GM12878 (cell line): ENCODE measurements around the gene MTAP. TPM values are rescaled to one million over a fixed set of nuclear protein-coding genes. Genes with fewer than 3 reads are reported as not detected.

ENCODE experiments used
- ATF2 ChIP-seq: IDR thresholded peaks from 2 replicates; pipeline ENCODE4 v1.6.1; 2012; ENCODE audit warnings: low read length, inconsistent platforms
- BACH1 ChIP-seq: fragments of 450-650 bp; IDR thresholded peaks from 2 replicates; pipeline ENCODE4 v1.6.1; 2017; ENCODE audit warnings: mild to moderate bottlenecking, borderline replicate concordance
- BHLHE40 ChIP-seq, 2 experiments: fragments of 450-650 bp in 1 of 2; IDR thresholded peaks; 2 replicates each; pipeline ENCODE4 v1.6.1; 2011 to 2017; ENCODE audit warnings: low read depth in 2 of 2, borderline replicate concordance in 1 of 2, improper control_type of control experiment in 1 of 2, low read length in 1 of 2, mild to moderate bottlenecking in 1 of 2
- CREB1 ChIP-seq: IDR thresholded peaks from 2 replicates; pipeline ENCODE4 v1.6.1; 2012; ENCODE audit warnings: low read depth, mild to moderate bottlenecking, inconsistent platforms
- CREM ChIP-seq: IDR thresholded peaks from 2 replicates; pipeline ENCODE4 v1.6.1; 2014; ENCODE audit warnings: antibody characterized with exemption, low read depth
- DPF2 ChIP-seq: fragments of 450-650 bp; IDR thresholded peaks from 2 replicates; pipeline ENCODE4 v1.6.1; 2017; ENCODE audit warnings: mild to moderate bottlenecking
- EP300 ChIP-seq, 2 experiments: fragments of 150-350 bp in 1 of 2; IDR thresholded peaks; 2 replicates each; pipeline ENCODE4 v1.6.1; 2011 to 2012; ENCODE audit warnings: low read depth in 2 of 2, low read length in 2 of 2, borderline replicate concordance in 1 of 2, improper control_type of control experiment in 1 of 2, inconsistent platforms in 1 of 2; ENCODE audit not compliant: control insufficient read depth in 1 of 2
- FOXM1 ChIP-seq: IDR thresholded peaks from 2 replicates; pipeline ENCODE4 v1.6.1; 2012; ENCODE audit warnings: low read depth, mild to moderate bottlenecking, inconsistent platforms, low read length, moderate library complexity
- HDAC2 ChIP-seq: fragments of 200-600 bp; sonication (generic); IDR thresholded peaks from 2 replicates; pipeline ENCODE4 v1.6.1; 2017
- HSF1 ChIP-seq: fragments of 150-350 bp; IDR thresholded peaks from 2 replicates; pipeline ENCODE4 v1.6.1; 2014; ENCODE audit warnings: mild to moderate bottlenecking, low read depth, low read length
- IRF3 ChIP-seq: fragments of 450-650 bp; IDR thresholded peaks from 2 replicates; pipeline ENCODE4 v1.6.1; 2014; ENCODE audit warnings: mild to moderate bottlenecking
- JUNB ChIP-seq: IDR thresholded peaks from 2 replicates; pipeline ENCODE4 v1.6.1; 2016; ENCODE audit warnings: antibody characterized with exemption, mild to moderate bottlenecking
- LARP7 ChIP-seq: fragments of 450-650 bp; IDR thresholded peaks from 2 replicates; pipeline ENCODE4 v1.6.1; 2017; ENCODE audit warnings: mild to moderate bottlenecking
- MEF2B ChIP-seq: fragments of 450-650 bp; IDR thresholded peaks from 2 replicates; pipeline ENCODE4 v1.6.1; 2018; ENCODE audit warnings: mild to moderate bottlenecking, moderate library complexity; ENCODE audit not compliant: partially characterized antibody, poor library complexity, severe bottlenecking
- MTA2 ChIP-seq: fragments of 450-650 bp; IDR thresholded peaks from 2 replicates; pipeline ENCODE4 v1.6.1; 2016; ENCODE audit warnings: low read depth, mild to moderate bottlenecking, moderate library complexity
- MTA3 ChIP-seq: IDR thresholded peaks from 2 replicates; pipeline ENCODE4 v1.6.1; 2012; ENCODE audit warnings: low read length, inconsistent platforms, borderline replicate concordance
- NFIC ChIP-seq: IDR thresholded peaks from 2 replicates; pipeline ENCODE4 v1.6.1; 2012; ENCODE audit warnings: low read depth, mild to moderate bottlenecking, inconsistent platforms, low read length, moderate library complexity
- NFXL1 ChIP-seq: fragments of 450-650 bp; IDR thresholded peaks from 2 replicates; pipeline ENCODE4 v1.6.1; 2017; ENCODE audit warnings: antibody characterized with exemption, mild to moderate bottlenecking, borderline replicate concordance
- NFYA ChIP-seq: IDR thresholded peaks from 2 replicates; pipeline ENCODE4 v1.6.1; 2011; ENCODE audit warnings: low read depth, mild to moderate bottlenecking, low read length, improper control_type of control experiment, borderline replicate concordance
- NR2C1 ChIP-seq: fragments of 450-650 bp; IDR thresholded peaks from 2 replicates; pipeline ENCODE4 v1.6.1; 2017; ENCODE audit warnings: antibody characterized with exemption, mild to moderate bottlenecking, moderate library complexity
- PAX5 ChIP-seq: IDR thresholded peaks from 2 replicates; pipeline ENCODE4 v1.6.1; 2011; ENCODE audit warnings: low read depth, low read length, borderline replicate concordance
- PAX8 ChIP-seq: fragments of 450-650 bp; IDR thresholded peaks from 2 replicates; pipeline ENCODE4 v1.6.1; 2017; ENCODE audit warnings: mild to moderate bottlenecking, moderate library complexity
- RBBP5 ChIP-seq: fragments of 200-600 bp; sonication (generic); conservative IDR thresholded peaks from 2 replicates; pipeline ENCODE4 v1.6.1; 2016
- RELA ChIP-seq: fragments of 450-650 bp; IDR thresholded peaks from 2 replicates; pipeline ENCODE4 v1.8.0; 2014; ENCODE audit warnings: borderline replicate concordance; ENCODE audit not compliant: partially characterized antibody
- RUNX3 ChIP-seq: IDR thresholded peaks from 2 replicates; pipeline ENCODE4 v1.6.1; 2012; ENCODE audit warnings: low read length, inconsistent platforms
- TCF3 ChIP-seq: IDR thresholded peaks from 2 replicates; pipeline ENCODE4 v1.6.1; 2012; ENCODE audit warnings: low read depth, mild to moderate bottlenecking, low read length, borderline replicate concordance; ENCODE audit not compliant: insufficient read depth
- YY1 ChIP-seq: IDR thresholded peaks from 2 replicates; pipeline ENCODE4 v1.6.1; 2011; ENCODE audit warnings: low read depth, mild to moderate bottlenecking, low read length
- ZNF207 ChIP-seq: fragments of 450-650 bp; IDR thresholded peaks from 2 replicates; pipeline ENCODE4 v1.6.1; 2014; ENCODE audit warnings: antibody characterized with exemption, mild to moderate bottlenecking, borderline replicate concordance
- polyA plus RNA-seq, 11 experiments: library from polyadenylated mRNA; depleted of rRNA in 4 of 11; unstranded in 6 of 11; stranded (reverse) in 5 of 11; fragments of >200 nt; fragmentation: Nextera tagmentation in 4 of 11; fragmentation: Illumina TruSeq in 1 of 11; extraction: Ambion mirVana in 4 of 11; extraction: Trizol in 1 of 11; gene quantifications; 1 replicate in 1 of 11; 2 replicates in 10 of 11; pipeline versions ENCODE4 v1.2.1 to v1.2.3, GENCODE V29; 2011 to 2016; ENCODE audit warnings: inconsistent platforms in 2 of 11, missing spikeins in 2 of 11, low read depth in 1 of 11
- total RNA-seq, 4 experiments: library from RNA; depleted of rRNA in 3 of 4; stranded (reverse); fragments of >200 nt in 3 of 4; fragmentation: Illumina TruSeq in 1 of 4; extraction: Trizol in 1 of 4; gene quantifications; 2 replicates each; pipeline versions ENCODE4 v1.2.1 to v1.2.3, GENCODE V29; 2013 to 2021
- TF ChIP-seq, protein P1 (sequence below): fragments of 450-650 bp; IDR thresholded peaks from 2 replicates; pipeline ENCODE4 v1.6.1; 2016; ENCODE audit warnings: mild to moderate bottlenecking

Gene MTAP
- total and polyA plus RNA-seq, 10 of the 15 experiments (the other 5 are each of a cell fraction or from before 2014, with no cell fraction given), result 16.4 to 29.9 (median 22.6) TPM

- TF ChIP-seq HSF1 (no peak), IRF3 (no peak), CREB1 (peak; percentile 63), YY1 (0 out of 2 replicates have a peak, but pooled peaks have one; percentile 17), RELA (no peak), BHLHE40 (IDR thresholded peaks at IDR 0.05; ENCODE audit: borderline replicate concordance in 1 of 2, low read depth in 2 of 2, low read length in 1 of 2) (peak in 1 of 2 experiments; percentile 32; a peak in 1 of 4 replicates), ATF2 (peak; percentile 85), FOXM1 (peak; percentile 57; the same call in 1 of the 2 replicates), CREM (peak; percentile 66), ZNF207 (no peak), MEF2B (peak; percentile 25), NFXL1 (no peak), PAX8 (no peak), NFYA (no peak), EP300 (IDR thresholded peaks at IDR 0.05; ENCODE audit: borderline replicate concordance in 1 of 2, control insufficient read depth in 1 of 2, low read depth in 2 of 2, low read length in 2 of 2) (peak in 1 of 2 experiments; percentile 72; a peak in 1 of 4 replicates), LARP7 (no peak), PAX5 (no peak), RUNX3 (peak; percentile 92), MTA3 (no peak), BACH1 (0 out of 2 replicates have a peak, but pooled peaks have one; percentile 22), RBBP5 (no peak), JUNB (peak; percentile 83), HDAC2 (no peak), TCF3 (no peak), DPF2 (peak; percentile 70), NFIC (peak; percentile 84), NR2C1 (no peak), MTA2 (peak; percentile 64; the same call in 1 of the 2 replicates)
- TF ChIP-seq, protein P1, sequence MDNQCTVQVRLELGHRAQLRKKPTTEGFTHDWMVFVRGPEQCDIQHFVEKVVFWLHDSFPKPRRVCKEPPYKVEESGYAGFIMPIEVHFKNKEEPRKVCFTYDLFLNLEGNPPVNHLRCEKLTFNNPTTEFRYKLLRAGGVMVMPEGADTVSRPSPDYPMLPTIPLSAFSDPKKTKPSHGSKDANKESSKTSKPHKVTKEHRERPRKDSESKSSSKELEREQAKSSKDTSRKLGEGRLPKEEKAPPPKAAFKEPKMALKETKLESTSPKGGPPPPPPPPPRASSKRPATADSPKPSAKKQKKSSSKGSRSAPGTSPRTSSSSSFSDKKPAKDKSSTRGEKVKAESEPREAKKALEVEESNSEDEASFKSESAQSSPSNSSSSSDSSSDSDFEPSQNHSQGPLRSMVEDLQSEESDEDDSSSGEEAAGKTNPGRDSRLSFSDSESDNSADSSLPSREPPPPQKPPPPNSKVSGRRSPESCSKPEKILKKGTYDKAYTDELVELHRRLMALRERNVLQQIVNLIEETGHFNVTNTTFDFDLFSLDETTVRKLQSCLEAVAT, result 0 out of 2 replicates have a peak, but pooled peaks have one; percentile 15
These were observed 50.3 kb downstream of the MTAP start (continued) for GRCh38 chr9:21852754-21853153.
